H9 (cell line): ENCODE measurements around the gene ITPRID2. TPM values are rescaled to one million over a fixed set of nuclear protein-coding genes. Genes with fewer than 3 reads are reported as not detected.

ENCODE experiments used
- DNase-seq: peaks from one replicate; pipeline ENCODE4 v3.0.0-alpha.2; 2017
- H2AFZ ChIP-seq: one replicate; pipeline ENCODE4 v1.6.1; 2013; ENCODE audit warnings: mild to moderate bottlenecking, low read length, control low read depth, moderate library complexity
- H2AK5ac ChIP-seq: 2 replicates; pipeline ENCODE4 v1.6.1; 2013; ENCODE audit warnings: low read length, control low read depth, mixed read lengths; ENCODE audit not compliant: insufficient read length
- H2BK120ac ChIP-seq: one replicate; pipeline ENCODE4 v1.6.1; 2013; ENCODE audit warnings: low read depth, mild to moderate bottlenecking, low read length, control low read depth, inconsistent platforms; ENCODE audit not compliant: poor library complexity, severe bottlenecking
- H2BK12ac ChIP-seq: 2 replicates; pipeline ENCODE4 v1.6.1; 2013; ENCODE audit warnings: low read length, control low read depth, mixed read lengths, low read depth; ENCODE audit not compliant: insufficient read length
- H2BK15ac ChIP-seq: 2 replicates; pipeline ENCODE4 v1.6.1; 2013; ENCODE audit warnings: low read depth, low read length, control low read depth
- H2BK20ac ChIP-seq: one replicate; pipeline ENCODE4 v1.6.1; 2013; ENCODE audit warnings: low read depth, mild to moderate bottlenecking, low read length, control low read depth, inconsistent platforms; ENCODE audit not compliant: poor library complexity, severe bottlenecking
- H2BK5ac ChIP-seq: 2 replicates; pipeline ENCODE4 v1.6.1; 2013; ENCODE audit warnings: low read length, control low read depth, mixed read lengths; ENCODE audit not compliant: insufficient read length
- H3K14ac ChIP-seq: 2 replicates; pipeline ENCODE4 v1.6.1; 2013; ENCODE audit warnings: low read length, control low read depth; ENCODE audit not compliant: insufficient read depth
- H3K18ac ChIP-seq: 2 replicates; pipeline ENCODE4 v1.6.1; 2013; ENCODE audit warnings: low read depth, mild to moderate bottlenecking, mixed read lengths, low read length, control low read depth; ENCODE audit not compliant: insufficient read length
- H3K23ac ChIP-seq: 2 replicates; pipeline ENCODE4 v1.6.1; 2013; ENCODE audit warnings: low read length, control low read depth, mixed read lengths, low read depth; ENCODE audit not compliant: insufficient read length
- H3K23me2 ChIP-seq: 2 replicates; pipeline ENCODE4 v1.6.1; 2013; ENCODE audit warnings: low read depth, mild to moderate bottlenecking, mixed read lengths, low read length, control low read depth; ENCODE audit not compliant: insufficient read length, poor library complexity, severe bottlenecking
- H3K27ac ChIP-seq: 2 replicates; pipeline ENCODE4 v1.5.1; 2013; ENCODE audit warnings: low read length, control low read depth, mixed read lengths, low read depth; ENCODE audit not compliant: insufficient read length
- H3K27me3 ChIP-seq: 2 replicates; pipeline ENCODE4 v1.6.1; 2013; ENCODE audit warnings: low read length, control low read depth, inconsistent platforms; ENCODE audit not compliant: insufficient read depth
- H3K4ac ChIP-seq: 2 replicates; pipeline ENCODE4 v1.6.1; 2013; ENCODE audit warnings: low read depth, mild to moderate bottlenecking, control low read depth, inconsistent platforms, low read length, moderate library complexity
- H3K4me1 ChIP-seq: 2 replicates; pipeline ENCODE4 v1.6.1; 2013; ENCODE audit warnings: low read length, control low read depth, inconsistent platforms; ENCODE audit not compliant: insufficient read depth
- H3K4me2 ChIP-seq: 2 replicates; pipeline ENCODE4 v1.6.1; 2013; ENCODE audit warnings: low read length, control low read depth, mixed read lengths; ENCODE audit not compliant: insufficient read length, insufficient read depth
- H3K56ac ChIP-seq: 2 replicates; pipeline ENCODE4 v1.6.1; 2013; ENCODE audit warnings: low read depth, mild to moderate bottlenecking, mixed read lengths, low read length, control low read depth; ENCODE audit not compliant: insufficient read length
- H3K79me1 ChIP-seq: 2 replicates; pipeline ENCODE4 v1.6.1; 2013; ENCODE audit warnings: low read depth, mild to moderate bottlenecking, moderate library complexity, low read length, control low read depth, inconsistent platforms; ENCODE audit not compliant: insufficient read depth, poor library complexity, severe bottlenecking
- H3K79me2 ChIP-seq: 2 replicates; pipeline ENCODE4 v1.6.1; 2013; ENCODE audit warnings: low read length, control low read depth, inconsistent platforms; ENCODE audit not compliant: insufficient read depth
- H3K9ac ChIP-seq: 2 replicates; pipeline ENCODE4 v1.6.1; 2013; ENCODE audit warnings: low read length, control low read depth, mixed read lengths; ENCODE audit not compliant: insufficient read length; ENCODE audit errors: extremely low read depth
- H3K9me3 ChIP-seq: one replicate; pipeline ENCODE4 v1.6.1; 2013; ENCODE audit warnings: low read depth, low read length, inconsistent platforms; ENCODE audit not compliant: control insufficient read depth
- H3T11ph ChIP-seq: one replicate; pipeline ENCODE4 v1.6.1; 2013; ENCODE audit warnings: mild to moderate bottlenecking, low read length, control low read depth, inconsistent platforms
- H4K20me1 ChIP-seq: one replicate; pipeline ENCODE4 v1.6.1; 2013; ENCODE audit not compliant: control insufficient read depth, insufficient read length, insufficient read depth
- H4K5ac ChIP-seq: 2 replicates; pipeline ENCODE4 v1.6.1; 2013; ENCODE audit warnings: low read depth, mild to moderate bottlenecking, mixed read lengths, low read length, control low read depth; ENCODE audit not compliant: insufficient read length
- H4K8ac ChIP-seq: replicated peaks from 2 replicates; pipeline ENCODE4 v1.6.1; 2013; ENCODE audit warnings: low read length, control low read depth, mixed read lengths, low read depth; ENCODE audit not compliant: insufficient read length
- H4K91ac ChIP-seq: 2 replicates; pipeline ENCODE4 v1.6.1; 2013; ENCODE audit warnings: low read depth, mild to moderate bottlenecking, moderate library complexity, mixed read lengths, low read length, control low read depth; ENCODE audit not compliant: insufficient read length
- H3K27ac Mint-ChIP-seq, 3 experiments: 2 replicates in 2 of 3; 3 replicates in 1 of 3; pipeline ENCODE4 v1.8.0; 2020 to 2021; ENCODE audit warnings: mixed read lengths in 3 of 3, mild to moderate bottlenecking in 1 of 3, moderate library complexity in 1 of 3
- H3K27me3 Mint-ChIP-seq: 2 replicates; pipeline ENCODE4 v1.8.0; 2021; ENCODE audit warnings: low read depth, mild to moderate bottlenecking, moderate library complexity, mixed read lengths
- H3K36me3 Mint-ChIP-seq, 3 experiments: 2 replicates in 2 of 3; 3 replicates in 1 of 3; pipeline ENCODE4 v1.8.0; 2020 to 2021; ENCODE audit warnings: low read depth in 3 of 3, mixed read lengths in 3 of 3; ENCODE audit not compliant: insufficient read depth in 1 of 3
- H3K4me1 Mint-ChIP-seq, 2 experiments: 2 replicates each; pipeline ENCODE4 v1.8.0; 2020; ENCODE audit warnings: mixed read lengths in 2 of 2
- H3K4me3 Mint-ChIP-seq, 2 experiments: 2 replicates in 1 of 2; 3 replicates in 1 of 2; pipeline ENCODE4 v1.8.0; 2020 to 2021; ENCODE audit warnings: mild to moderate bottlenecking in 2 of 2, mixed read lengths in 2 of 2, moderate library complexity in 1 of 2
- H3K9me3 Mint-ChIP-seq, 2 experiments: 2 replicates in 1 of 2; 3 replicates in 1 of 2; pipeline ENCODE4 v1.8.0; 2020; ENCODE audit warnings: mild to moderate bottlenecking in 2 of 2, mixed read lengths in 2 of 2, moderate library complexity in 1 of 2
- total RNA-seq: library from RNA; stranded (reverse); gene quantifications from 2 replicates; pipeline ENCODE4 v1.2.1, GENCODE V29; 2021
- TF ChIP-seq, protein P1 (sequence below): fragments of 200-600 bp; sonication (generic); conservative IDR thresholded peaks from 3 replicates; pipeline ENCODE4 v1.8.0; 2021; ENCODE audit warnings: antibody characterized with exemption, mild to moderate bottlenecking

Gene ITPRID2
- total RNA-seq, 1 experiment from 2014 or later: 12.0 TPM

DNA sequence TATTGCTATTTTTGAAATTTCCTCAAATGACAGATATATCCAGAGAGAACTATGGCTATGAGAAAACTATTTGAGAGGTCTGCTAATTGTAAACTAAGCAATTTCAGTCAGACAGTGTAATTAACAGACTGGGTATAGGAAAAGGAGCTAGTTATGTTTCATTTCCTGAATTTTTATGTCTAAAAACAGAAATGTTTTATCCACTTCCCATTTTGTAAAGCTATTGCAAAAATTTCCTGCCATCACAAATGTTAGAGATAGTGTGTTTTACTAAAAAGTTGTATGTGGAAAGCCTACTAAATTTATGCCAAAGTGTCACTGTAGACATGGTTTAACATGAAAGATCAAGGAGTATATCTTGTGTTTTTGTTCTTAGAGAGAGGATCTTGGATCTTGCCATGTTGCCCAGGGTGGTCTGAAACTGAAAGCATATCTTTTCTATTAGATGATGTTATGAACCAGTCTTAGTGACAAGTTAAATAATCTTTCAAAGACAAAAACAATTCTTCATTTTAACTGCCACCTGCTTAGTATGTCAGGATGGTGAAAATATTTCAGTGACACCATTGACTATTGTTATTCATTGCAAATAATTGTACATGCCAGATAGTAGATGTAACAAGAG lies 40.5 kb upstream of the ITPRID2 start:
- no peaks in the 10 kb centered on the region for H3K36me3 Mint-ChIP-seq
- H2BK12ac ChIP-seq: no peak overlapping the region
- H3K27me3 ChIP-seq: no peaks in the 10 kb centered on the region
- no peak overlapping the region for H2AFZ ChIP-seq
- H3K27ac ChIP-seq: no peak overlapping the region
- no peaks in the 10 kb centered on the region for H4K20me1 ChIP-seq
- no peaks in the 10 kb centered on the region for H3K27me3 Mint-ChIP-seq
- TF ChIP-seq, protein P1, sequence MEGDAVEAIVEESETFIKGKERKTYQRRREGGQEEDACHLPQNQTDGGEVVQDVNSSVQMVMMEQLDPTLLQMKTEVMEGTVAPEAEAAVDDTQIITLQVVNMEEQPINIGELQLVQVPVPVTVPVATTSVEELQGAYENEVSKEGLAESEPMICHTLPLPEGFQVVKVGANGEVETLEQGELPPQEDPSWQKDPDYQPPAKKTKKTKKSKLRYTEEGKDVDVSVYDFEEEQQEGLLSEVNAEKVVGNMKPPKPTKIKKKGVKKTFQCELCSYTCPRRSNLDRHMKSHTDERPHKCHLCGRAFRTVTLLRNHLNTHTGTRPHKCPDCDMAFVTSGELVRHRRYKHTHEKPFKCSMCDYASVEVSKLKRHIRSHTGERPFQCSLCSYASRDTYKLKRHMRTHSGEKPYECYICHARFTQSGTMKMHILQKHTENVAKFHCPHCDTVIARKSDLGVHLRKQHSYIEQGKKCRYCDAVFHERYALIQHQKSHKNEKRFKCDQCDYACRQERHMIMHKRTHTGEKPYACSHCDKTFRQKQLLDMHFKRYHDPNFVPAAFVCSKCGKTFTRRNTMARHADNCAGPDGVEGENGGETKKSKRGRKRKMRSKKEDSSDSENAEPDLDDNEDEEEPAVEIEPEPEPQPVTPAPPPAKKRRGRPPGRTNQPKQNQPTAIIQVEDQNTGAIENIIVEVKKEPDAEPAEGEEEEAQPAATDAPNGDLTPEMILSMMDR: no peak
- H3K9me3 ChIP-seq: no peaks in the 10 kb centered on the region
- H3K18ac ChIP-seq: no peak overlapping the region
- H2BK5ac ChIP-seq: no peak overlapping the region
- H3K4me1 ChIP-seq: no peaks in the 10 kb centered on the region
- no peak overlapping the region for H3K14ac ChIP-seq
- no peak overlapping the region for H3K23ac ChIP-seq
- no peak overlapping the region for H3K4me2 ChIP-seq
- H3K79me1 ChIP-seq: no peaks in the 10 kb centered on the region
- H3K9me3 Mint-ChIP-seq: no peaks in the 10 kb centered on the region
- DNase-seq: no peak
- no peak overlapping the region for H3K56ac ChIP-seq
- H2AK5ac ChIP-seq: no peak overlapping the region
- H2BK15ac ChIP-seq: no peak overlapping the region
- no peak overlapping the region for H4K91ac ChIP-seq
- H3K4me1 Mint-ChIP-seq: peaks cover 26 to 28% of the 10 kb centered on the region in 2 experiments
- H3K23me2 ChIP-seq: no peaks in the 10 kb centered on the region
- no peak overlapping the region for H3K9ac ChIP-seq
- H4K8ac ChIP-seq: no peak overlapping the region
- no peaks in the 10 kb centered on the region for H3K79me2 ChIP-seq
- H3T11ph ChIP-seq: no peak overlapping the region
- H3K4ac ChIP-seq: no peak overlapping the region
- no peak overlapping the region for H2BK120ac ChIP-seq
- no peak overlapping the region for H2BK20ac ChIP-seq
- H3K4me3 Mint-ChIP-seq: no peak overlapping the region
- H3K27ac Mint-ChIP-seq: no peak overlapping the region
- H4K5ac ChIP-seq: no peak overlapping the region
